SK-N-SH (cell line): Measurements from ENCODE around the gene PYGM.

ENCODE experiments used
- GABPA ChIP-seq: IDR thresholded peaks from 2 replicates; pipeline ENCODE4 v1.4.0; 2012; ENCODE audit warnings: low read depth, mild to moderate bottlenecking
- JUND ChIP-seq: IDR thresholded peaks from 2 replicates; pipeline ENCODE4 v1.4.0; 2012

DNA sequence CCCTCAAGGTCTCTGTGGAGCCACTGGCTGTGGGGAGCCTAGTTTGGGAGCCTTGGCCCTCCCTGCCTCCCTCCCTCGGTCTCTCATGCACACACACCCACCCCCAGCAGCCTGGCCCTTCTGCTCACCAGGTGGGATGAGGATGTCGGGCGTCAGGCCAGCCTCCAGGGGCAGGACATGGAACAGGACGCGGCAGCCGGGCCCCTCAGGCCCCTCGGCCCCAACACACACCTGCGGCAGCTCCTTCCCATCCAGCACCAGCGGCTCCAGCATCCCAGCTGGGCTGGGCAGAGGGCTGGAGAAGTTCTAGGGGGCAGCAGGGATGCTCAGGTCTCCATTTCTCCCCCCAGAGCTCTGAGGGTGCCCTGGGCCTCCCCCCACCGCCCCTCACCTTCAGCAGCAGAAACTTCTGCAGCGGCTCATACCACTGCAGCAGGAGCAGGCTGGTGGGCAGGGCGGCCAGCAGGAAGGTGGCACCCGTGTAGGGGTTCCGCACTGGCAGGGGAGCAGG, 32.1 kb upstream of the PYGM start:
- TF ChIP-seq GABPA (no peak), JUND (no peak)
